DOHH2 (cell line): ENCODE data around the gene MSL3.

Experiments
- H3F3A ChIP-seq: fragments of 200-600 bp; sonication (generic), shearing (Covaris generic); 2 replicates; pipeline ENCODE4 v1.6.0; 2016; ENCODE audit warnings: antibody characterized with exemption, mild to moderate bottlenecking; ENCODE audit not compliant: control insufficient read depth, insufficient read depth
- H3K27ac ChIP-seq: fragments of 200-600 bp; sonication (generic); 2 replicates; pipeline ENCODE4 v1.5.1; 2014; ENCODE audit warnings: low read depth, mild to moderate bottlenecking, low read length, moderate library complexity
- H3K27me3 ChIP-seq: fragments of 200-600 bp; sonication (generic); 2 replicates; pipeline ENCODE4 v1.6.1; 2014; ENCODE audit warnings: mild to moderate bottlenecking, low read length, mixed read lengths; ENCODE audit not compliant: control insufficient read depth
- H3K36me3 ChIP-seq: fragments of 200-600 bp; sonication (generic); 2 replicates; pipeline ENCODE4 v1.6.1; 2014; ENCODE audit warnings: mild to moderate bottlenecking, low read length, moderate library complexity, mixed read lengths; ENCODE audit not compliant: control insufficient read depth
- H3K4me1 ChIP-seq: fragments of 200-600 bp; sonication (generic); 2 replicates; pipeline ENCODE4 v1.6.1; 2014; ENCODE audit warnings: mild to moderate bottlenecking, low read length, mixed read lengths; ENCODE audit not compliant: control insufficient read depth
- H3K4me2 ChIP-seq: fragments of 200-600 bp; sonication (generic); 2 replicates; pipeline ENCODE4 v1.6.0; 2014; ENCODE audit warnings: mild to moderate bottlenecking, low read length, moderate library complexity
- H3K4me3 ChIP-seq: fragments of 200-600 bp; sonication (generic); 2 replicates; pipeline ENCODE4 v1.5.1; 2014; ENCODE audit warnings: mild to moderate bottlenecking, low read length, mixed read lengths
- H3K79me2 ChIP-seq: fragments of 200-600 bp; sonication (generic); 2 replicates; pipeline ENCODE4 v1.6.1; 2014; ENCODE audit warnings: mild to moderate bottlenecking, low read length, mixed read lengths; ENCODE audit not compliant: control insufficient read depth
- H3K9me2 ChIP-seq: fragments of 200-600 bp; sonication (generic); replicated peaks from 2 replicates; pipeline ENCODE4 v1.6.1; 2014; ENCODE audit warnings: mild to moderate bottlenecking, low read length, mixed read lengths; ENCODE audit not compliant: control insufficient read depth
- H3K9me3 ChIP-seq: fragments of 200-600 bp; sonication (generic); 2 replicates; pipeline ENCODE4 v1.6.1; 2014; ENCODE audit warnings: antibody characterized with exemption, low read length, mixed read lengths; ENCODE audit not compliant: control insufficient read depth, insufficient read depth
- H4K20me1 ChIP-seq: fragments of 200-600 bp; sonication (generic); 2 replicates; pipeline ENCODE4 v1.6.0; 2014; ENCODE audit warnings: low read depth, mild to moderate bottlenecking, antibody characterized with exemption, low read length, moderate library complexity; ENCODE audit not compliant: control insufficient read depth, insufficient read depth
- CTCF ChIP-seq: fragments of 200-600 bp; sonication (generic); IDR thresholded peaks from one replicate; pipeline ENCODE4 v1.5.1; 2014; ENCODE audit warnings: antibody characterized with exemption, mild to moderate bottlenecking, low read depth, low read length; ENCODE audit not compliant: poor library complexity, severe bottlenecking
- EZH2phosphoT487 ChIP-seq: fragments of 200-600 bp; sonication (generic); IDR thresholded peaks from 2 replicates; pipeline ENCODE4 v1.6.1; 2017; ENCODE audit warnings: borderline replicate concordance, mild to moderate bottlenecking, antibody characterized with exemption, low read length, moderate library complexity, mixed read lengths

Gene MSL3

GRCh38 chrX:11784543-11784942 lies 26.5 kb downstream of the MSL3 start:
- Histone ChIP-seq H3K27me3 (no peaks in the 10 kb centered on the region), H3K9me2 (no peaks in the 10 kb centered on the region), H3K4me3 (no peak overlapping the region), H3K4me1 (no peaks in the 10 kb centered on the region), H3K4me2 (no peak overlapping the region), H3K79me2 (no peaks in the 10 kb centered on the region), H3K27ac (no peak overlapping the region), H3K36me3 (no peaks in the 10 kb centered on the region), H3F3A (no peaks in the 10 kb centered on the region), H4K20me1 (no peaks in the 10 kb centered on the region), H3K9me3 (no peaks in the 10 kb centered on the region)
- TF ChIP-seq EZH2phosphoT487: no peak
- TF ChIP-seq CTCF: no peak

DNA sequence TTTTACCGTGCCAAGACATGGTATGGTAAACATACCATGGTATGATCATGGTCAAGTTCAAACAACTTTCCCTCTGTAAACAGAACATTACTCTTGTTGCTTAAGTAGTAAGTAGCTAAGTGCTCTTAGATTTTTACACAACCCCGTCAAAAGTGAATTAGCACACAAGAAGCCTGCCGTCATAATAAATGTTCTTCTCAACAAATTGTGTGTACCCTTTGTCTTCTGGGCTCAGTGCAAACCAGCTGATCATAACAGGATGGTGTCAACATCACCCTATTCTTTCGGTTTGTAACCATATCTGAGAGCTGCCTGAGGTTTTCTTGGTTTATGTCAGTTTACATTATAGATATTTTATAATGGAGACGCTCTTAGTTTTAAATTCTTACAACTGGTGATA lies 28.8 kb downstream of the MSL3 start:
- TF ChIP-seq EZH2phosphoT487 (no peak), CTCF (no peak)
- Histone ChIP-seq H3K36me3 (no peaks in the 10 kb centered on the region), H3K4me1 (no peaks in the 10 kb centered on the region), H3K27me3 (no peaks in the 10 kb centered on the region), H4K20me1 (no peaks in the 10 kb centered on the region), H3K27ac (no peak overlapping the region), H3K9me2 (no peaks in the 10 kb centered on the region), H3K4me2 (0 out of 2 replicates have a peak overlapping the region, but pooled peaks have one; percentile 21), H3F3A (no peaks in the 10 kb centered on the region), H3K4me3 (no peak overlapping the region), H3K79me2 (no peaks in the 10 kb centered on the region), H3K9me3 (no peaks in the 10 kb centered on the region)

GRCh38 chrX:11787564-11787963 lies 29.5 kb downstream of the MSL3 start:
- peak; percentile 48 for TF ChIP-seq CTCF
- no peak for TF ChIP-seq EZH2phosphoT487
- H3K4me1 ChIP-seq: peaks cover 3% of the 10 kb centered on the region

DNA sequence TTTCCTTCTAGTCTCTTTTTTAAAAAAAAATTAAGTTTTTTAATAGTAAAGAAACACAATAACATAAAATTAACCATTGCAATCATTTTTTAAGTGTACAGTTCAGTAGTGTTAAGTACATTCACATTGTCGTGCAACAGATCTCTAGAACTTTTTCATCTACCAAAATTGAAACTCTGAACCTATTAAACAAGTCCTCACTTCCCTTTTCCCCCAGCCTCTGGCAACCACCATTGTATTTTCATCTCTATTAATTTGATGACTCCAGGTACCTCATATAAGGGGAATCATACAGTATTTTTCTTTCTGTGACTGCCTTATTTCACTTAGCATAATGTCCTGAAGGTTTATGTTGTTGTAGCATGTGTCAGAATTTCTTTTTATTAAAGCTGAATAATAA lies 31.8 kb downstream of the MSL3 start:
- Histone ChIP-seq H3K4me2 (no peak overlapping the region), H3K4me3 (no peak overlapping the region), H3K4me1 (peaks cover 11% of the 10 kb centered on the region), H4K20me1 (no peaks in the 10 kb centered on the region), H3K9me2 (no peaks in the 10 kb centered on the region), H3K79me2 (no peaks in the 10 kb centered on the region), H3K36me3 (no peaks in the 10 kb centered on the region), H3K27me3 (no peaks in the 10 kb centered on the region), H3K9me3 (no peaks in the 10 kb centered on the region), H3K27ac (no peak overlapping the region), H3F3A (no peaks in the 10 kb centered on the region)
- TF ChIP-seq CTCF (no peak), EZH2phosphoT487 (no peak)

More at GRCh38 chrX:11787564-11787963, 29.5 kb downstream of the MSL3 start:
- no peak overlapping the region for H3K27ac ChIP-seq
- no peaks in the 10 kb centered on the region for H3K9me2 ChIP-seq
- H3K27me3 ChIP-seq: no peaks in the 10 kb centered on the region
- H3K9me3 ChIP-seq: no peaks in the 10 kb centered on the region
- no peaks in the 10 kb centered on the region for H3K79me2 ChIP-seq
- H3K4me3 ChIP-seq: no peak overlapping the region
- no peaks in the 10 kb centered on the region for H4K20me1 ChIP-seq
- peak overlapping the region; percentile 21; the same call in 1 of the 2 replicates for H3K4me2 ChIP-seq
- H3F3A ChIP-seq: no peaks in the 10 kb centered on the region
- no peaks in the 10 kb centered on the region for H3K36me3 ChIP-seq
